Liver (tissue), 9 donors: Measurements from ENCODE around the gene MS4A12. TPM values are rescaled to one million over a fixed set of nuclear protein-coding genes. Genes with fewer than 3 reads are reported as not detected.
"Not testable (repeated sequence)": the region's sequence is repeated elsewhere in the genome, so short reads cannot be mapped to it uniquely, and the experiment has no call there.

Experiments
- DNase-seq: peaks from one replicate; pipeline ENCODE4 v3.0.0-alpha.2; 2017; ENCODE audit warnings: low spot score
- H3K27ac ChIP-seq, 2 donors: one replicate each; pipeline ENCODE4 v1.7.0; 2013; ENCODE audit warnings: inconsistent platforms in 2 of 2, low read length in 2 of 2, control low read depth in 1 of 2, low read depth in 1 of 2, mild to moderate bottlenecking in 1 of 2
- H3K27me3 ChIP-seq, 4 donors: one replicate each; pipeline versions ENCODE4 v1.6.1 to v1.7.0; 2013; ENCODE audit warnings: low read length in 3 of 4, inconsistent platforms in 1 of 4, mild to moderate bottlenecking in 1 of 4, moderate library complexity in 1 of 4; ENCODE audit not compliant: control insufficient read depth in 4 of 4, insufficient read depth in 4 of 4
- H3K36me3 ChIP-seq, 4 donors: one replicate each; pipeline versions ENCODE4 v1.6.1 to v1.7.0; 2013; ENCODE audit warnings: low read length in 3 of 4, mild to moderate bottlenecking in 3 of 4, low read depth in 1 of 4, moderate library complexity in 1 of 4; ENCODE audit not compliant: control insufficient read depth in 4 of 4, insufficient read depth in 3 of 4
- H3K4me1 ChIP-seq, 4 donors: one replicate each; pipeline versions ENCODE4 v1.6.1 to v1.7.0; 2013; ENCODE audit warnings: low read length in 3 of 4, mild to moderate bottlenecking in 3 of 4, moderate library complexity in 1 of 4; ENCODE audit not compliant: control insufficient read depth in 4 of 4, insufficient read depth in 4 of 4
- H3K4me3 ChIP-seq, 3 donors: one replicate each; pipeline versions ENCODE4 v1.6.1 to v1.7.0; 2013; ENCODE audit warnings: low read length in 3 of 3, control low read depth in 1 of 3, low read depth in 1 of 3, mild to moderate bottlenecking in 1 of 3
- H3K9ac ChIP-seq, 2 donors: one replicate each; pipeline ENCODE4 v1.7.0; 2013; ENCODE audit warnings: low read length in 2 of 2, mild to moderate bottlenecking in 2 of 2, moderate library complexity in 2 of 2, control low read depth in 1 of 2, low read depth in 1 of 2
- H3K9me3 ChIP-seq, 4 donors: one replicate each; pipeline versions ENCODE4 v1.6.1 to v1.7.0; 2013; ENCODE audit warnings: low read length in 3 of 4; ENCODE audit not compliant: control insufficient read depth in 4 of 4
- EGR1 ChIP-seq, 2 donors: IDR thresholded peaks; 2 replicates each; pipeline ENCODE4 v1.6.1; 2016 to 2018; ENCODE audit warnings: antibody characterized with exemption in 2 of 2, low read depth in 2 of 2
- FOXA1 ChIP-seq: IDR thresholded peaks from 2 replicates; pipeline ENCODE4 v1.6.1; 2016; ENCODE audit warnings: antibody characterized with exemption
- FOXA2 ChIP-seq: IDR thresholded peaks from 2 replicates; pipeline ENCODE4 v1.6.1; 2016; ENCODE audit warnings: antibody characterized with exemption
- GABPA ChIP-seq, 2 donors: IDR thresholded peaks in 1 of 2; conservative IDR thresholded peaks in 1 of 2; 2 replicates each; pipeline ENCODE4 v1.6.1; 2016; ENCODE audit warnings: antibody characterized with exemption in 2 of 2, mild to moderate bottlenecking in 1 of 2, moderate library complexity in 1 of 2
- HNF4A ChIP-seq, 2 donors: conservative IDR thresholded peaks; 2 replicates each; pipeline ENCODE4 v1.6.1; 2016; ENCODE audit warnings: antibody characterized with exemption in 2 of 2, mild to moderate bottlenecking in 2 of 2
- HNF4G ChIP-seq: IDR thresholded peaks from 2 replicates; pipeline ENCODE4 v1.6.1; 2016; ENCODE audit warnings: antibody characterized with exemption
- JUND ChIP-seq, 2 donors: IDR thresholded peaks; 2 replicates each; pipeline ENCODE4 v1.6.1; 2016; ENCODE audit warnings: antibody characterized with exemption in 2 of 2
- NR2F2 ChIP-seq: IDR thresholded peaks from 2 replicates; pipeline ENCODE4 v1.6.1; 2016; ENCODE audit warnings: antibody characterized with exemption
- RAD21 ChIP-seq, 2 donors: IDR thresholded peaks; 2 replicates each; pipeline ENCODE4 v1.6.1; 2016; ENCODE audit warnings: antibody characterized with exemption in 2 of 2, mild to moderate bottlenecking in 2 of 2
- RXRA ChIP-seq, 2 donors: IDR thresholded peaks; 2 replicates each; pipeline ENCODE4 v1.6.1; 2017 to 2018; ENCODE audit warnings: antibody characterized with exemption in 2 of 2, mild to moderate bottlenecking in 1 of 2
- SP1 ChIP-seq: IDR thresholded peaks from 2 replicates; pipeline ENCODE4 v1.6.1; 2018; ENCODE audit warnings: antibody characterized with exemption, mild to moderate bottlenecking
- TAF1 ChIP-seq: conservative IDR thresholded peaks from 2 replicates; pipeline ENCODE4 v1.6.1; 2016; ENCODE audit warnings: antibody characterized with exemption, mild to moderate bottlenecking
- YY1 ChIP-seq: IDR thresholded peaks from 2 replicates; pipeline ENCODE4 v1.6.1; 2016; ENCODE audit warnings: antibody characterized with exemption, mild to moderate bottlenecking
- WGBS: extraction: QIAGEN DNeasy Blood & Tissue Kit; methylation state at CpG from one replicate; pipeline ENCODE4 v1.1.7; 2013; 5-methylcytosine and 5-hydroxymethylcytosine counted together
- polyA plus RNA-seq, 2 donors: library from polyadenylated mRNA; stranded (reverse) in 1 of 2; unstranded in 1 of 2; fragments of 200-250 nt in 1 of 2; fragments of >200 nt in 1 of 2; fragmentation: Nextera tagmentation in 1 of 2; extraction: Ambion mirVana in 1 of 2; gene quantifications; one replicate each; pipeline versions ENCODE4 v1.2.1 to v1.2.3, GENCODE V29; 2013 to 2015
- total RNA-seq, 2 donors: library from RNA; depleted of rRNA; stranded (reverse); fragments of >200 nt; gene quantifications; one replicate each; pipeline ENCODE4 v1.2.3, GENCODE V29; 2014
- TF ChIP-seq, protein P1 (sequence below): IDR thresholded peaks from 2 replicates; pipeline ENCODE4 v1.6.1; 2016; ENCODE audit warnings: antibody characterized with exemption
- TF ChIP-seq, protein P2 (sequence below): IDR thresholded peaks from 2 replicates; pipeline ENCODE4 v1.6.1; 2016; ENCODE audit warnings: antibody characterized with exemption
- TF ChIP-seq, protein P3 (sequence below): IDR thresholded peaks from 2 replicates; pipeline ENCODE4 v1.6.1; 2016; ENCODE audit warnings: antibody characterized with exemption, mild to moderate bottlenecking
- TF ChIP-seq, protein P4 (sequence below): fragments of 150-350 bp; IDR thresholded peaks from 2 replicates; pipeline ENCODE4 v1.5.1; 2017; ENCODE audit warnings: improper control_type of control experiment, low read depth, low read length; ENCODE audit not compliant: missing input control
- TF ChIP-seq, protein P5 (sequence below): IDR thresholded peaks from 2 replicates; pipeline ENCODE4 v1.6.1; 2016; ENCODE audit warnings: antibody characterized with exemption
- donor health status: healthy.
- donor health status: healthy.
- donor health status: healthy.
- donor health status: healthy.
- donor health status: healthy.

Gene MS4A12
- total and polyA plus RNA-seq, 4 donors: not detected

DNA sequence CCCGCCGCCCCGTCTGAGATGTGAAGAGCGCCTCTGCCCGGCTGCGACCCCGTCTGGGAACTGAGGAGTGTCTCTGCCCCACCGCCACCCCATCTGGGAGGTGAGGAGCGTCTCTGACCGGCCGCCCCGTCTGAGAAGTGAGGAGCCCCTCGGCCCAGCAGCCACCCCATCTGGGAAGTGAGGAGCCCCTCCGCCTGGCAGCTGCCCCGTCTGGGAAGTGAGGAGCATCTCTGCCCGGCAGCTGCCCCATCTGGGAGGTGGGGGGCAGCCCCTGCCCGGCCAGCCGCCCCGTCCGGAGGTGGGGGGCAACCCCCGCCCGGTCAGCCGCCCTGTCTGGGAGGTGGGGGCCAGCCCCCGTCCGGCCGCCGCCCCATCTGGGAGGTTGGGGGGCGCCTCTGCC lies 17.6 kb downstream of the MS4A12 start:
- not testable (repeated sequence) for DNase-seq

DNA sequence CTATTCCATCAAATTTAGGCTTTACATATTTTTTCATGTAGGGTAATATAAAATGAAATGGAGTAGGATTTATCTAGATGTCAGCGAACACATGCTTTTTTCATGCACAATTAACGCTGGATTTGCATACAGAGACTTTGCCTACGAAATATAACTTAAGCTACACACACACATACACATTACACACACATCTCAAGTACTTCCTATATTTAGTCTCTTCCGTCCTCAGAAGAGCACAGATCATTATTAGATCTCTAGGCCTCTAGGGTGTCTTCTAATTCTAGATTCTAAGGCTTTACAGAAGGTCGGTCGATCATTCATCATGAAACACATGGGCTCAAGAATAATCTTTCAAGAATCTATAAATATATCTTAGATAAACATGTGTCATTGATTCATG lies 18.8 kb downstream of the MS4A12 start:
- Histone ChIP-seq H3K27me3 (no peaks in the 10 kb centered on the region), H3K9me3 (no peaks in the 10 kb centered on the region), H3K4me3 (no peak overlapping the region), H3K9ac (no peak overlapping the region), H3K36me3 (no peaks in the 10 kb centered on the region), H3K4me1 (no peaks in the 10 kb centered on the region), H3K27ac (no peak overlapping the region)
- DNase-seq: no peak
- TF ChIP-seq RAD21 (IDR thresholded peaks at IDR 0.05) (no peak), GABPA (IDR thresholded peaks at IDR 0.05 in 1 of 2, conservative IDR thresholded peaks at IDR 0.05 in 1 of 2) (no peak), RXRA (IDR thresholded peaks at IDR 0.05) (no peak), SP1 (no peak), HNF4A (conservative IDR thresholded peaks at IDR 0.05) (no peak), EGR1 (IDR thresholded peaks at IDR 0.05; ENCODE audit: low read depth in 2 of 2) (no peak)
- WGBS: 59% methylated on average over 6 of the region's 6 CpGs

More for the DNA sequence above, 17.6 kb downstream of the MS4A12 start:
- not testable (repeated sequence) for H3K27me3 ChIP-seq, H3K4me3 ChIP-seq, H3K36me3 ChIP-seq, H3K9ac ChIP-seq, H3K9me3 ChIP-seq, H3K27ac ChIP-seq, H3K4me1 ChIP-seq
- whole genome bisulfite sequencing: 93% methylated on average over 28 of the region's 28 CpGs

DNA sequence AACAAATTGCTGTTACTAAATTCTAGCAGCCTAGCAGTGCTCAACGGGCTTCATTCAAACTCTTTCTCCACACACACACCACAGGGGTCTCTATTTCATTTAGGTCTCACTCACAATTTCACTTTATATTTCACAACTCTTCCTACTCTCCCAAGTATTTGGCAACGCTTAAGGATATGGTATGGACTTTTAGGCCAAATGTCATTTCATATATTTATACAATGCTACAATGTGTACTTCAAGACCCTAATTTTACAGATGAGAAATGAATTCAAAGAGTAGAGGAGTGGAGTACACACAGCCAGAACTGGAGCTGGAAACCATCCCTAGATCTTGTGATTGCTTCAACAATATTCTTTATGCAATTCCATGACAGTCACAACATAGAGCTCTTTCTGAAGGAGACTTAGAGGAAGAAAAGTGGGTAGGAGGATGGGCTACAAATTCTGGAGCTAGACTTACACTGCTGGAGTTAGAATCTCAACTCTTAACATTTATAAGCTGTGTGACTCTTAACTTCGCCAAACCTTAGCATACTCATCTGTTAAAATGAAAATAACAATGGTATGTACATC lies 20.2 kb downstream of the MS4A12 start:
- Histone ChIP-seq H3K9ac (no peak overlapping the region), H3K4me1 (no peaks in the 10 kb centered on the region), H3K4me3 (no peak overlapping the region), H3K36me3 (no peaks in the 10 kb centered on the region), H3K27ac (no peak overlapping the region), H3K27me3 (no peaks in the 10 kb centered on the region), H3K9me3 (no peaks in the 10 kb centered on the region)
- TF ChIP-seq, protein P1, sequence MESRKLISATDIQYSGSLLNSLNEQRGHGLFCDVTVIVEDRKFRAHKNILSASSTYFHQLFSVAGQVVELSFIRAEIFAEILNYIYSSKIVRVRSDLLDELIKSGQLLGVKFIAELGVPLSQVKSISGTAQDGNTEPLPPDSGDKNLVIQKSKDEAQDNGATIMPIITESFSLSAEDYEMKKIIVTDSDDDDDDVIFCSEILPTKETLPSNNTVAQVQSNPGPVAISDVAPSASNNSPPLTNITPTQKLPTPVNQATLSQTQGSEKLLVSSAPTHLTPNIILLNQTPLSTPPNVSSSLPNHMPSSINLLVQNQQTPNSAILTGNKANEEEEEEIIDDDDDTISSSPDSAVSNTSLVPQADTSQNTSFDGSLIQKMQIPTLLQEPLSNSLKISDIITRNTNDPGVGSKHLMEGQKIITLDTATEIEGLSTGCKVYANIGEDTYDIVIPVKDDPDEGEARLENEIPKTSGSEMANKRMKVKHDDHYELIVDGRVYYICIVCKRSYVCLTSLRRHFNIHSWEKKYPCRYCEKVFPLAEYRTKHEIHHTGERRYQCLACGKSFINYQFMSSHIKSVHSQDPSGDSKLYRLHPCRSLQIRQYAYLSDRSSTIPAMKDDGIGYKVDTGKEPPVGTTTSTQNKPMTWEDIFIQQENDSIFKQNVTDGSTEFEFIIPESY: no peak
- TF ChIP-seq, protein P2, sequence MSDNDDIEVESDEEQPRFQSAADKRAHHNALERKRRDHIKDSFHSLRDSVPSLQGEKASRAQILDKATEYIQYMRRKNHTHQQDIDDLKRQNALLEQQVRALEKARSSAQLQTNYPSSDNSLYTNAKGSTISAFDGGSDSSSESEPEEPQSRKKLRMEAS: no peak
- TF ChIP-seq JUND (IDR thresholded peaks at IDR 0.05) (no peak), RAD21 (IDR thresholded peaks at IDR 0.05) (no peak), RXRA (IDR thresholded peaks at IDR 0.05) (no peak), FOXA2 (no peak), EGR1 (IDR thresholded peaks at IDR 0.05; ENCODE audit: low read depth in 2 of 2) (no peak), FOXA1 (no peak), SP1 (no peak), GABPA (IDR thresholded peaks at IDR 0.05 in 1 of 2, conservative IDR thresholded peaks at IDR 0.05 in 1 of 2) (no peak), TAF1 (no peak), NR2F2 (no peak), YY1 (no peak), HNF4A (conservative IDR thresholded peaks at IDR 0.05) (no peak), HNF4G (no peak)
- TF ChIP-seq, protein P3, sequence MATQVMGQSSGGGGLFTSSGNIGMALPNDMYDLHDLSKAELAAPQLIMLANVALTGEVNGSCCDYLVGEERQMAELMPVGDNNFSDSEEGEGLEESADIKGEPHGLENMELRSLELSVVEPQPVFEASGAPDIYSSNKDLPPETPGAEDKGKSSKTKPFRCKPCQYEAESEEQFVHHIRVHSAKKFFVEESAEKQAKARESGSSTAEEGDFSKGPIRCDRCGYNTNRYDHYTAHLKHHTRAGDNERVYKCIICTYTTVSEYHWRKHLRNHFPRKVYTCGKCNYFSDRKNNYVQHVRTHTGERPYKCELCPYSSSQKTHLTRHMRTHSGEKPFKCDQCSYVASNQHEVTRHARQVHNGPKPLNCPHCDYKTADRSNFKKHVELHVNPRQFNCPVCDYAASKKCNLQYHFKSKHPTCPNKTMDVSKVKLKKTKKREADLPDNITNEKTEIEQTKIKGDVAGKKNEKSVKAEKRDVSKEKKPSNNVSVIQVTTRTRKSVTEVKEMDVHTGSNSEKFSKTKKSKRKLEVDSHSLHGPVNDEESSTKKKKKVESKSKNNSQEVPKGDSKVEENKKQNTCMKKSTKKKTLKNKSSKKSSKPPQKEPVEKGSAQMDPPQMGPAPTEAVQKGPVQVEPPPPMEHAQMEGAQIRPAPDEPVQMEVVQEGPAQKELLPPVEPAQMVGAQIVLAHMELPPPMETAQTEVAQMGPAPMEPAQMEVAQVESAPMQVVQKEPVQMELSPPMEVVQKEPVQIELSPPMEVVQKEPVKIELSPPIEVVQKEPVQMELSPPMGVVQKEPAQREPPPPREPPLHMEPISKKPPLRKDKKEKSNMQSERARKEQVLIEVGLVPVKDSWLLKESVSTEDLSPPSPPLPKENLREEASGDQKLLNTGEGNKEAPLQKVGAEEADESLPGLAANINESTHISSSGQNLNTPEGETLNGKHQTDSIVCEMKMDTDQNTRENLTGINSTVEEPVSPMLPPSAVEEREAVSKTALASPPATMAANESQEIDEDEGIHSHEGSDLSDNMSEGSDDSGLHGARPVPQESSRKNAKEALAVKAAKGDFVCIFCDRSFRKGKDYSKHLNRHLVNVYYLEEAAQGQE: no peak
- TF ChIP-seq, protein P4, sequence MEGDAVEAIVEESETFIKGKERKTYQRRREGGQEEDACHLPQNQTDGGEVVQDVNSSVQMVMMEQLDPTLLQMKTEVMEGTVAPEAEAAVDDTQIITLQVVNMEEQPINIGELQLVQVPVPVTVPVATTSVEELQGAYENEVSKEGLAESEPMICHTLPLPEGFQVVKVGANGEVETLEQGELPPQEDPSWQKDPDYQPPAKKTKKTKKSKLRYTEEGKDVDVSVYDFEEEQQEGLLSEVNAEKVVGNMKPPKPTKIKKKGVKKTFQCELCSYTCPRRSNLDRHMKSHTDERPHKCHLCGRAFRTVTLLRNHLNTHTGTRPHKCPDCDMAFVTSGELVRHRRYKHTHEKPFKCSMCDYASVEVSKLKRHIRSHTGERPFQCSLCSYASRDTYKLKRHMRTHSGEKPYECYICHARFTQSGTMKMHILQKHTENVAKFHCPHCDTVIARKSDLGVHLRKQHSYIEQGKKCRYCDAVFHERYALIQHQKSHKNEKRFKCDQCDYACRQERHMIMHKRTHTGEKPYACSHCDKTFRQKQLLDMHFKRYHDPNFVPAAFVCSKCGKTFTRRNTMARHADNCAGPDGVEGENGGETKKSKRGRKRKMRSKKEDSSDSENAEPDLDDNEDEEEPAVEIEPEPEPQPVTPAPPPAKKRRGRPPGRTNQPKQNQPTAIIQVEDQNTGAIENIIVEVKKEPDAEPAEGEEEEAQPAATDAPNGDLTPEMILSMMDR: no peak
- TF ChIP-seq, protein P5, sequence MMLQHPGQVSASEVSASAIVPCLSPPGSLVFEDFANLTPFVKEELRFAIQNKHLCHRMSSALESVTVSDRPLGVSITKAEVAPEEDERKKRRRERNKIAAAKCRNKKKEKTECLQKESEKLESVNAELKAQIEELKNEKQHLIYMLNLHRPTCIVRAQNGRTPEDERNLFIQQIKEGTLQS: no peak
- no peak for DNase-seq
- WGBS: 62% methylated on average over 3 of the region's 3 CpGs
